HL-60 (cell line): Measurements from ENCODE around the gene ITGB3.

Experiments used
- CTCF ChIP-seq: IDR thresholded peaks from one replicate; pipeline ENCODE4 v1.5.1; 2011; ENCODE audit warnings: low read length, control low read depth, inconsistent platforms; ENCODE audit not compliant: insufficient read depth
- GABPA ChIP-seq: IDR thresholded peaks from 2 replicates; pipeline ENCODE4 v1.6.1; 2012; ENCODE audit warnings: low read depth
- POLR2AphosphoS5 ChIP-seq: IDR thresholded peaks from 2 replicates; pipeline ENCODE4 v1.6.1; 2012; ENCODE audit warnings: low read depth
- REST ChIP-seq: IDR thresholded peaks from 2 replicates; pipeline ENCODE4 v1.6.1; 2012; ENCODE audit warnings: low read depth; ENCODE audit not compliant: insufficient replicate concordance
- SPI1 ChIP-seq: IDR thresholded peaks from 2 replicates; pipeline ENCODE4 v1.6.1; 2012; ENCODE audit warnings: low read depth, mild to moderate bottlenecking, borderline replicate concordance

GRCh38 chr17:47210779-47211178 is 42.8 kb upstream of the ITGB3 start:
- no peak for TF ChIP-seq CTCF
- no peak for TF ChIP-seq GABPA
- TF ChIP-seq REST: no peak
- no peak for TF ChIP-seq POLR2AphosphoS5
- TF ChIP-seq SPI1: no peak
